Calu3 (cell line): ENCODE results near the gene DNAAF1. TPM values are rescaled to one million over a fixed set of nuclear protein-coding genes. Genes with fewer than 3 reads are reported as not detected.

Experiments
- BruUV-seq: library from RNA; stranded (reverse); fragments of 400-500 nt; replicated peaks from 2 replicates; lab custom pipeline; 2021; lab: Mats Ljungman, UMichigan
- CTCF ChIA-PET: fragments of 300-600 bp; sonication (Branson Sonifier 250); formaldehyde crosslinking; loops from one replicate; lab custom pipeline; 2022; ENCODE audit warnings: antibody characterized with exemption; lab: Charles Lee
- DNase-seq: peaks from one replicate; pipeline ENCODE4 v3.0.0; 2022
- H3K27ac Mint-ChIP-seq: one replicate; pipeline ENCODE4 v1.8.0; 2022; ENCODE audit warnings: mixed read lengths; ENCODE audit not compliant: unreplicated experiment
- H3K27me3 Mint-ChIP-seq: one replicate; pipeline ENCODE4 v1.8.0; 2022; ENCODE audit warnings: mixed read lengths; ENCODE audit not compliant: unreplicated experiment
- H3K36me3 Mint-ChIP-seq: one replicate; pipeline ENCODE4 v1.8.0; 2022; ENCODE audit warnings: mild to moderate bottlenecking, moderate library complexity, mixed read lengths; ENCODE audit not compliant: insufficient read depth, unreplicated experiment
- H3K4me1 Mint-ChIP-seq: one replicate; pipeline ENCODE4 v1.8.0; 2022; ENCODE audit warnings: mild to moderate bottlenecking, low read depth, mixed read lengths; ENCODE audit not compliant: unreplicated experiment
- H3K4me3 Mint-ChIP-seq: one replicate; pipeline ENCODE4 v1.8.0; 2022; ENCODE audit warnings: mild to moderate bottlenecking, low read depth, moderate library complexity, mixed read lengths; ENCODE audit not compliant: unreplicated experiment
- H3K9me3 Mint-ChIP-seq: one replicate; pipeline ENCODE4 v1.8.0; 2022; ENCODE audit warnings: low read depth, mixed read lengths; ENCODE audit not compliant: unreplicated experiment
- CTCF ChIP-seq: fragments of 200-600 bp; IDR thresholded peaks from one replicate; pipeline ENCODE4 v1.8.0; 2022; ENCODE audit warnings: antibody characterized with exemption; ENCODE audit not compliant: unreplicated experiment
- intact Hi-C: fragments of 100-400 bp; cut with micrococcal nuclease; formaldehyde crosslinking; loops from one replicate; pipeline ENCODE4 v1.10.0; 2022; ENCODE audit not compliant: unreplicated experiment
- total RNA-seq: library from RNA; stranded (reverse); gene quantifications from 2 replicates; pipeline ENCODE4 v1.2.3, GENCODE V29; 2022

The DNAAF1 gene
- total RNA-seq, 1 experiment from 2014 or later = not detected

- Mint-ChIP-seq H3K9me3 (no peaks in the 10 kb centered on the region), H3K36me3 (peaks cover 45% of the 10 kb centered on the region), H3K4me1 (peaks cover 9% of the 10 kb centered on the region), H3K27ac (no peak overlapping the region), H3K27me3 (no peaks in the 10 kb centered on the region), H3K4me3 (no peak overlapping the region)
- CTCF ChIA-PET = no interaction called here
- no peak for DNase-seq
- no TSS peak for BruUV-seq
- intact Hi-C loops = no loop called here
- TF ChIP-seq CTCF = no peak
Measured at GRCh38 chr16:84181144-84181915, 36.2 kb downstream of the DNAAF1 start.

GRCh38 chr16:84182104-84182503 lies 37.0 kb downstream of the DNAAF1 start:
- BruUV-seq = no TSS peak

GRCh38 chr16:84182680-84183571 lies 37.8 kb downstream of the DNAAF1 start:
- Mint-ChIP-seq H3K36me3 (peaks cover 49% of the 10 kb centered on the region), H3K4me3 (no peak overlapping the region), H3K9me3 (no peaks in the 10 kb centered on the region), H3K27me3 (no peaks in the 10 kb centered on the region), H3K27ac (no peak overlapping the region), H3K4me1 (peaks cover 9% of the 10 kb centered on the region)
- TF ChIP-seq CTCF = no peak
- no peak for DNase-seq
- intact Hi-C loops = no loop called here
- BruUV-seq = no TSS peak
- CTCF ChIA-PET = no interaction called here

More at GRCh38 chr16:84182104-84182503, 37.0 kb downstream of the DNAAF1 start:
- CTCF ChIA-PET = no interaction called here
- TF ChIP-seq CTCF = no peak
- no peak for DNase-seq
- peaks cover 53% of the 10 kb centered on the region for H3K36me3 Mint-ChIP-seq
- H3K27ac Mint-ChIP-seq = no peak overlapping the region
- no peaks in the 10 kb centered on the region for H3K9me3 Mint-ChIP-seq
- intact Hi-C loops = no loop called here
- H3K4me3 Mint-ChIP-seq = no peak overlapping the region
- no peaks in the 10 kb centered on the region for H3K27me3 Mint-ChIP-seq
- peaks cover 9% of the 10 kb centered on the region for H3K4me1 Mint-ChIP-seq

- CTCF ChIA-PET = no interaction called here
- Mint-ChIP-seq H3K4me1 (peaks cover 9% of the 10 kb centered on the region), H3K4me3 (no peak overlapping the region), H3K27ac (no peak overlapping the region), H3K36me3 (peaks cover 43% of the 10 kb centered on the region), H3K9me3 (no peaks in the 10 kb centered on the region), H3K27me3 (no peaks in the 10 kb centered on the region)
- TF ChIP-seq CTCF = no peak
- no peak for DNase-seq
- intact Hi-C loops = no loop called here
- no TSS peak for BruUV-seq
Measured at GRCh38 chr16:84183572-84183875, 38.4 kb downstream of the DNAAF1 start.
